SJSA1 (cell line): ENCODE data around the gene C2orf72. TPM values are rescaled to one million over a fixed set of nuclear protein-coding genes. Genes with fewer than 3 reads are reported as not detected.

Experiments
- total RNA-seq: library from RNA; depleted of rRNA; stranded (reverse); fragments of >200 nt; shearing (Covaris generic); gene quantifications from 2 replicates; pipeline ENCODE4 v1.2.3, GENCODE V29; 2014; rRNA removed

C2orf72 gene
- total RNA-seq, 1 experiment from 2014 or later, result not detected

Other genes with a start within 250 kb of the C2orf72 start
- 161 and 216 TPM in 2 replicates for gene ITM2C, start 172.6 kb upstream of the C2orf72 start, total RNA-seq
- 2.6 and 5.7 TPM in 2 replicates for gene GPR55, start 112.3 kb upstream of the C2orf72 start, total RNA-seq
- not detected in 2 replicates for gene SPATA3, start 41.4 kb upstream of the C2orf72 start, total RNA-seq
- gene PSMD1, start 19.3 kb downstream of the C2orf72 start, total RNA-seq, result 158 and 164 TPM in 2 replicates
- 0.21 TPM in 1 of 2 replicates, not detected in the other for gene HTR2B, start 87.5 kb downstream of the C2orf72 start, total RNA-seq
- gene ARMC9, start 161.1 kb downstream of the C2orf72 start, total RNA-seq, result 15.2 and 19.1 TPM in 2 replicates